Gastrocnemius medialis (tissue), 4 donors: ENCODE results near the gene C17orf100.

ENCODE experiments used
- CTCF ChIP-seq, 5 experiments: fragments of 450-650 bp in 3 of 5; fragments of 200-600 bp in 2 of 5; sonication (generic) in 2 of 5; IDR thresholded peaks in 4 of 5; conservative IDR thresholded peaks in 1 of 5; 1 replicate in 4 of 5; 2 replicates in 1 of 5; pipeline ENCODE4 v1.5.1; 2016 to 2019; ENCODE audit warnings: antibody characterized with exemption in 5 of 5, mild to moderate bottlenecking in 3 of 5, moderate library complexity in 3 of 5
- POLR2A ChIP-seq, 2 donors: fragments of 450-650 bp; IDR thresholded peaks; one replicate each; pipeline ENCODE4 v1.6.1; 2017; ENCODE audit warnings: antibody characterized with exemption in 2 of 2, mild to moderate bottlenecking in 2 of 2, moderate library complexity in 2 of 2

DNA sequence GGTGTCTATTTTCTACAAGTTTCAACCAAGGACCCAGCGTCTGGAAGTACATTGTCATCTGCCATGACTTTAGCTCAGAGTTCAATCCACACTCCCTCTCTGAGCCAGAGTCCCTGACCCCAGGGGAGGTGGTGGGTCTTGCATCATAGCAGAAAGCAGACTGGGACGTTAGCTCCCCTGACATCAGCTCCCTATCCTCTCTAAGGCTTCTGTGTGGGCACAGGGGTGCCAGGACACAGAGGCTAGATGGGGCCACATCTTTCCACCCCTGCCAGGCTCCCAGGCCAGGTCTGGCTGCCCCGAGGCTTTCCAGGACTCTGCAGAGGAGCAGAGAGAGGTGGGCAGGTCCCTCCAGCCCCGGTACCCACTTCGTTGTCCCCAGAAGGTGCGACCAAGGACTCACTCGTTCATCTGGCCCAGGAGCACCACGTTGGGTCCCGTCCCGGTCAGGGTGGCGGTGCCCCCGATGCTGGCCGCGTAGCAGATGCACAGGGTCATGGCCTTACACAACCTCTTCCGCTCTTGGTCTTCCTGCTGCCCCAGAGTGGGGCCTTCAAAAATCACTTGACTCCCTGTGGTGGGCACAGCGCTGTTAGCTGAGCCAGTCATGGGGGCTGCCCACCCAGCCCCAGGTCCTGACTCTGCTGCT is 51.1 kb downstream of the C17orf100 start:
- TF ChIP-seq POLR2A (IDR thresholded peaks at IDR 0.05) (no peak), CTCF (IDR thresholded peaks at IDR 0.05 in 4 of 5, conservative IDR thresholded peaks at IDR 0.05 in 1 of 5) (no peak)
